Stimulated activated CD8-positive, alpha-beta memory T cell treated with anti-CD3 and anti-CD28 coated beads, Interleukin-7, amount 100 ng/mL, for 48 hours (primary cell): ENCODE results near the gene CIAO2B.
"Not testable (repeated sequence)": the region's sequence is repeated elsewhere in the genome, so short reads cannot be mapped to it uniquely, and the experiment has no call there.

ENCODE experiments used
- DNase-seq, 2 donors: peaks; one replicate each; pipeline ENCODE4 v3.0.0-alpha.2; 2020; ENCODE audit warnings: low read depth in 1 of 2; ENCODE audit errors: extremely low read depth in 1 of 2

Gene CIAO2B

DNA sequence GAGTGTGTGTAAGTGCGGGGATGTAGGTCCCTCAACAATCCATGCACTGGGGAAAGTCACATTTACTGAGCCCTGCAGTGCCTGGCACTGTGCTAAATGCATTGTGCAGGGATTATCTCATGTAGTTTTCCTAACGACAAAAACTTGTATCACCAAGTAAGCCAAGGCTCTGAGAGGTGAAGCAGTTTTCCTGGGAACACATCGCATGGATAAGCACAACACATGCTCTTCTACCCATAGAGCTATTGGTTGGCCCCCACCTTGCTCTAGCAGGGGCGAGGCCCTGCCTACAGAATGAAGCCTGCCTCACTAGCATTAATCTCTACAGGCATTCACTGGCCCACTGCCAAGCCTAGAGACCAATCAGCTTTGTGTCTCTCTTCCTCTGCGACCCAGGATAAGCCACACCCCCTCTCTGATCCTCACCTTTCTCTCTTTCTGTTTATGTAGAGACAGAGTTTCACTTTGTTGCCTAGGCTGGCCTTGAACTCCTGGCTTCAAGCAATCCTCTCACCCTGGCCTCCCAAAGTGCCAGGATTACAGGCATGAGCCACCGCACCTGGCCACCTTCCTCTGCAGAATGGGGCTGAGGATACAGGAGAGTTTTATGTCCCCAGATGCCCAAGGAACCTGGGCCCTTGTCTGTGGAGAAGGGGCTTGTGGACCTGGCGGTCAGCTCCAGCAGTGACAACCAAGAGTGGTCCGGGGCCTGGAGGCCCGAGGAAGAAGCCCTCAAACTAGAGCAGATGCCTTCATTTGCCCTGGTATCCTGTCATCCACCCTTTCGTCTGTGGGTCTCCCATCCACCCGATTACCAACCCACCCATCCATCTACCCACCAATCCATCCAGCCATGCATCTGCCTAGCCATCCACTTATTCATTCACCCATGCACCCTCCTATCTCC, 28.3 kb downstream of the CIAO2B start:
- no peak for DNase-seq

DNA sequence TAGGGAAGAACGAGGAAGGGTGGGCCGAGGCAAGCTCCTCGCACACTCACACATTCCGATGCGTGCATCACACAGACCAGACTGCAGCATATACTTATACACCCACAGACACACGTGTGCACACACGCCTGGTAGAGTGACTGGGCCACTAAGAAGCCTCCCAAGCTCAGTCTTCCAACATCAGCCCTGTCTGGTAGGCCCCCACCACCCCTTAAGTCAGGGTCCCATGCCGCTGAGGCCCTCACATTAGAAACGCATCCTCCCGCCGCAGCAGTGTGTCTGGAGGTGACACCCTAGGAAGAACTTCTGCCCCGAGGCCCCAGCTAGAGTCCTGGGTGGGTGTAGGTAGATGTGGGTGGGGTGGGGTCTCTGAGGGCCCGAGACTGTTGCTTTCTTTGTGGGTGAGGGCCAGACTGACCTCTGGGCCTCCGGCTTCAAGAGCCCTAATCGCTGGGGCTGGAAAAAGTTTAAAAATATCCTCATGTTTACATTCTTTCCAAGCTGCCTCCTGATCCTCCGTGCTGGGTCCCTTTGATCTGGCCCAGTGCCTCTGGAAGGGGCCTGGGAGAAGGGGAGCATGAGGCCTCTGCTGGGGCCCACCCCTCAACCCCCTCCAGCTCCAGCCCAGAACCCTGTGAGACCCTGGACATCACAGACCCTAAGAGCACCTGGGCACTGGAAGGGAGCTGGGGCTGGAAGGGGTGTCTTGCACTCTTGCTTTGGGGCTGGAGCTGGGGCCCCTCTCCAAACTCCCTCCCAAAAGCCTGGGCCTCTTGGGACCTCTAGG, 29.2 kb downstream of the CIAO2B start:
- DNase-seq, result no peak

DNA sequence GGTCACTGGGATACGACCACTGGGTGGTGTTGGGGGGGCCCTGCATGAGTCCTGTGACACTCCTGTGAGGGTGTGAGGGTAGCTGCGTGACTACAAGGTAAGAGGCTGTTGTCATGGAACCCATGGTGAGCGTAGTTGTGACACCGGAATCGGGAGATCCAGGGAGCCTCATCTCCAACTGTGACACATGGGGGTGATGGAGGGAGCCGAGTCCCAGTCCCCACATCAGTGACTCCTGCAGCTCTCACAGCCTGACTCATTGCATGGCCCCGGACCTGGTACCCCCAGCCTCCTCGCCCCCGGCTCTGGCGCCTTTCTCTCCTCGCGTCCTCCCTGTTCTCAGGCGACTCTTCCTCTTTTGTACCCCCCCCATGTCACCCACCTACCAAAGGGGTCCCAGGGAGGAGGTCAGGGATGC, 29.8 kb downstream of the CIAO2B start:
- no peak for DNase-seq

DNA sequence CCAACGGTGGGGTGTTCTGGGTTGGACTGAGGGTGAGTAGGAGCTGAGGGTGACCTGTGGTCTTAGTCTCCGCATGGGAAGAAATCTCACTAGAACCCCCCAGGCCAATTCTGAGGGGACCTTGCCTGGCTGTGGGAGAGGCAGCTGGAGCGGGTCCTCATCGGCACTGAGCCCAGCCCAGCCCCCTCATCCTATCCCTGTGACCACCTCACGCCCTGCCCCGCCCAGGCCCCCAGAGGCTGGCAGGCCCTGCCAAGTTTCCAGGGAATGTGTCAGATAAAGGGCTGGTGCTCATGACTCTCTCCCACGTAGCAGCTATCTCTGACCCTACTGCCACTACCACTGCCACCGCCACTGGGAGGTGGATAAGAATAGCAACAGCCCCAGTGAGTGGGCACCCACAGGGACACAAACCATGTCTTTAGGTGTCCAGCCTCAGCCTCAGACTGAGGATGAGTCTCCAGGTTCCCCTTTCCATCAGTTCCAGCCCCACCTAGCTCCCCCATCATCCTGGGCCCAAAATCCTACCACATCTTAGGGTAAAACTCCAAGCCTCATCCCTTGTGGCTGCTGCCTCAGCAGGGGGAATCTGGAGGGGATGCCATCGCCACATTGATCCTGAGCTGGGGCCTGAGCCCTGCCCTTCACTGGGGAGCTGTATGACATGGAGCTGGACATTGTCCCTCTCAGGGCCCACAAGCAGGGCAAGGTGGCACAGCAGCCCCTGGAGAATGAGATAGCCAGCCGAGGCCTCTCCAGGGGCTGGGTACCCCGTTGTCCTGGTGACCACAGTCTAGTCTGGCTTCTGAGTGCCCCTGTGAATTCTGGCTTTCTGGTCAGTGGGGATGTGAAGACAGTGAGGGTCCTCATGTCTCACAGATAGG, 30.4 kb downstream of the CIAO2B start:
- DNase-seq, result no peak

DNA sequence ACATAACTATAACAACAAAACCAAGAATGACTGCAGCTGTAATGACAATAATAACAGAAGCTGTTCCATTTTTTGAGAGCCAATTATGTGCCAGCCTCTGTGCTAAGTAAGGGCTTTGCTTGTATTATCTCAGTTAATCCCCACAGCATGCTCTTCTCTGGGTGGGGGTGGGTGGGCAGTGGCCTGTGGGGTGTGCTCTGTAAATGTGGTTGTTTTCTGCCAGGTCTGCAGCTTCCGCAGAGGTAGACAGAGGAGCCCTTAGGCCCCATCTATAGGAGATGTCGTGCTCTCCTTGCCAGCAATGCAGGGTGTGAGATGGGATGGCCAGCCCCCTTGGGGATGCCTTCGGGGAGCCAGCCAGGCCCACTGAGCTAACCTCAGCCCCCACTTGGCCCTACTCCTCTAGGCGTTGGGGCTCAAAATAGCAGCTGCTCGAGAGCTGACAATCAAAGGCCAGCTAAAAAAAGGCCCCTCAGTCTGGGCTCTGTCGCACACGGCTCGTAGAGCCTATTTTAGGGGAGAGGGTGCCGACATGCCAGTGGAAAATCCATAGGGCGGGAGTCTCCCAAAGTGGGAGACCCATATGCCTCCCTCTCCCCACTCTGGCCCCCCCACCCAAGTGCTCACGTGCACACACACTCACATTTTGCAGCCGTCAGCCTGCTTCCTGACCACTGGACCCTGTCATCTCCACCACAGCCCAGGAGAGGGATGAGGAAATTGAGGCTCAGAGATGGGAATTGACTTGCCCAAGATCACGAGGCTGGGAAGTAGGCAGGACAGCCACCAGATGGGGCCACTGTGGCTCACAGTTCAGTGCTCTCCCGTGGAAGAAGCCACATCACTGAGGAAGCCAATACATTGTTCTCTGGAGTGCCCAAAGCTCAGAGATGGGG, 31.3 kb downstream of the CIAO2B start:
- DNase-seq, result no peak

DNA sequence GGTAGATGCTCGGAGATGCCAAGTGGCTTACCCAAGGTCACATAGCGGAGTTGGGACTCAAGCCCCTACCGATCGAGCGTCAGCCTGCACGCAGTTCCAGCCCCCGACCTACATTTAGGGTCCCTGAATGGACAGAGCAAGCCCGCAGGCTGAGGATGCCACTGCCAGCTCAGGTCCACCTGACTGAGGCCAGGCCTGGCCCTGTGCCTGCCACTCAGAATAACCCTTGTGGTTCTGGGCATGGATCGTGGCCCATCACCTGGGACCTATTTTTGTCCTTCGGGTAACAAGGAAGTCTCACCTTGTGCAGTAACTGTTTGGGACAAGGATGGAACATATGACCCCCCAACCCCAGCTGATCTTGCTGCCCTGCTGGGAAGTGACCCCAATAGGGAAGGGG, 32.6 kb downstream of the CIAO2B start:
- no peak for DNase-seq

DNA sequence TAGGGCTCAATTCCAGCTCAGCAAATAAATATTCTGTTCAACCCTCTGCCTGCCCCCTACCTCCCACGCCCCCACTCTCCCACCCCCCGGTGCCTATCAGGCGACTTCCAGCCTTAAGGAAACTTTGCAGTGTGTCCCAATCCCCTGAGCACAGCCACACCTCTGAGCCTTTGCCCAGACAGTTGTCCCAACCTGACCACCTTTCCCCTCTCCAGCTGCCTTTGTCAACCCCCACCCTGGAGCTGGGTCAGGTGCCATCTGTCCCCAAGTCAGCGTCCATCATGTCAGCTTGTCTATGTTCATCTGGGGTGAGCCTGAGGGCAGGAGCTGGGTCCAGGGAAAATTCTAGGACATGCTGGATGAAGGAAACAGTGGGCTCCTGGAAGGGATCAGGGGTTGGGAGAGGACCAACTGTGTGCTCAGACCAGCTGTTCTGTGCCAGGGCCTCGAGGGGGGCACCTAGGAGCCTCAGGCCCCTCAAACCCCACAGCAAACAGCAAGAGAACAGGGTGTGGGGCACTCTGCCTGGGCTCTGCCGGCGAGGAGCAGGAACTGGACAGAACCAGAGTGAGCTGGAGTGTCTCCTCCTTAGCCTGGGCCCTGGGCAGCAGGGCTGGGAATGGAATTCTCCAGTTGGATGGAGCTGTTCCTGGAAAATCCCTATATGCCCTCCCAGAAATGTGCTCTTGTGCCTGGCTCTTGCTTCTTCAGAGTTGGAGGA, 33.3 kb downstream of the CIAO2B start:
- no peak for DNase-seq

DNA sequence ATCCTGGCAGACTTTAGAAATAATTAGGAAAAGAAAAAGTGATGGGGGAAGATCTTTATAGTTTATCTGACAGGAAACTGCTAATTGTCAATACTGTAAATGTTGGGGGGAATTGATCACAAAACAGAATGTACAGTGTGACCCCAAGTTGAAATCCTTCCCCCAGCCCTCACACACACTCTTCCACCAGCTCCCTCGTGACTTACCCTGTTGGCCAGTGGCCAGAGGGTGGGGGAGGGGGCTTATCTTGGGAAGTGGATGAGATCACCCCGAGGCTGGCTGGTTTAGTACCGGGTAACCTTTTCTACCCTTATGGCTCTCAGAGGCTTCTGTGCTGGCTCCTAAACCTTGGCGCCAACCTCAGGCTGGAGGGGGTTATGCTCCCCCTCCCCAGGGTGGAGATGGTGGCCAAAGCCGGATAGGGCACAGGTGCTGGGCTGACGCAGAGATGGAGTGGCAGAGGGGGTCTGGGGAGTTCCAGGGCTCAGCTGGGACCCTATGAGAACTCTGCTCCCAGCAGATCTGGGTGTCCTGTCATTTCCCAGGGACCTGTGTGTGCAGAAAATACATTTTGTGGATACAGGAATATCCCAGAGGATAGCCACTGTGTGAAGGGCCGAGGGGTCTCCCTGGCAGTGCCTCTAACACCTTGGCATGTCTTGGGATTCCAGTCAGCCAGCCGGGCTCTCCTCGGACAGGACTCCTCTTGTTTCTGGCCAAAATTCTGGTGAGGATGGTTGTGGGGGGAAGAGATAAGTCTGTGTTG, 34.1 kb downstream of the CIAO2B start:
- DNase-seq, result no peak

DNA sequence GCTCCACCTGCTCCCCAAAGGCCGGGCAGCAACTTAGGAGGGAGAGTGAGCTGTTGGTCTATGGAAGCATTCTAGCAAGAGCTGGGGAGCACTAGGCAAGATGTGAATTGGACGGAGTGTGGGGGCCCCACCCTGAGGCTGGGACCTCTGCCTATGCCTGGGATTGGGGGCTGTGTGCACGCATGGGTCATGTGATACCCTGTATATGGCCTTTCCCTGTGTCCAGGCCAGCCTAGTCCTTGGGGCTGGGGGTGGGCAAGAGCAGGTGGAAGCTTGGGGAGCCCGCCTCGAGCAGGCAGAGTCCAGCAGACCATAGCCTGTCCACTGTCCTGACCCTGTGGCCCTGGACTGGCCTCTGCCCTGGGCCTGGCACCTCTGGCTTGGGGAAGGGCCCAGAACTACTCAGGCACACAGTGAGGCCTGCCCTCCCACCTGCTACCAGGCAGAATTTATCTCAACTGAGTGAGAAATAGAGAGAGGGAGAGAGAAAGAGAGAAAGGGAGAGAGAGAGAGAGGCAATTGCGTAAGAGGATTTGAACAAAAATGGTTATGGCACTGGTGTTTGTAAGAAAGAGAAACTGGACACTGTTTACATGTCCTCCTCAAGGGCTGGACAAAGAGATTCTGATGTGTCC, 34.8 kb downstream of the CIAO2B start:
- DNase-seq, result no peak

DNA sequence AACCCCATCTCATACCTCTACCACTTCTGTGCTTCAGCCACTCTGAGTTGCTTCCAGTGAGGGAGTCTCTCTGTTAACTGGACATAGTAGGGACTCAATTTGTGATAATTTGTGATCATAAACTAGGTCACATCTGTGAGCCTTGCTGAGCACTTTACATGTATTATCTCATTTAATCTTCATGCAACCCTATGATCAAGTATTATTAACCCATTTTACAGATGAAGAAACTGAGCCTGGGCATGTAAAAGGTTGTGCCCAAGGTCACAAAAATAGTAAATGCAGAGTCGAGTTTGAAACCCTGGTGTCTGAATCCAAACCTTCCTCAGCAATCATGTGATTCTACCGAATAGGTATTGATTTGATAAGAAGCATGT, 35.3 kb downstream of the CIAO2B start:
- no peak for DNase-seq

DNA sequence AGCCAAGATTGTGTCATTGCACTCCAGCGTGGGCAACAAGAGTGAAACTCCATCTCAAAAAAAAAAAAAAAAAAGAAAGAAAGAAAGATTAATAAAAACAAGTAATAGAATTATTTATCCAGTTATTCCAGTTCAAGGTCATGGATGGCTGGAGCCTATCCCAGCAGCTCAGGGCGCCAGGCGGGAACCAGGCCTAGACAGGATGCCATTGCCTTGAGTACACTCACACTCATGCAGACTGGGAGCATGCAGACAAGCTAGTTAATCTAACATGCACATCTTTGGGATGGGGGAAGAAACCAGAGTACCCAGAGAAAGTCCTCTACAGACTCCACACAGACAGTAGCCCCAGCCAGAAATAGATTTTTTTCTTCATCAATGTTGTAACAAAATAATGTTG, 36.0 kb downstream of the CIAO2B start:
- no peak for DNase-seq

DNA sequence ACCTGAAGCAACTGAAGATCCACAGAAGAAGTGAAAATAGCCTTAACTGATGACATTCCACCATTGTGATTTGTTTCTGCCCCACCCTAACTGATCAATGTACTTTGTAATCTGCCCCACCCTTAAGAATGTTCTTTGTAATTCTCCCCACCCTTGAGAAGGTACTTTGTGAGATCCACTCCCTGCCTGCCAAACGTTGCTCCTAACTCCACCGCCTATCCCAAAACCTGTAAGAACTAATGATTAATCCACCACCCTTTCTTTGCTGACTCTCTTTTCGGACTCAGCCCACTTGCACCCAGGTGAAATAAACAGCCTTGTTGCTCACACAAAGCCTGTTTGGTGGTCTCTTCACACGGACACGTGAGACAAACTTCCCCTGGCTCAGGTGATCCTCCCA, 37.5 kb downstream of the CIAO2B start:
- DNase-seq, result not testable (repeated sequence)

DNA sequence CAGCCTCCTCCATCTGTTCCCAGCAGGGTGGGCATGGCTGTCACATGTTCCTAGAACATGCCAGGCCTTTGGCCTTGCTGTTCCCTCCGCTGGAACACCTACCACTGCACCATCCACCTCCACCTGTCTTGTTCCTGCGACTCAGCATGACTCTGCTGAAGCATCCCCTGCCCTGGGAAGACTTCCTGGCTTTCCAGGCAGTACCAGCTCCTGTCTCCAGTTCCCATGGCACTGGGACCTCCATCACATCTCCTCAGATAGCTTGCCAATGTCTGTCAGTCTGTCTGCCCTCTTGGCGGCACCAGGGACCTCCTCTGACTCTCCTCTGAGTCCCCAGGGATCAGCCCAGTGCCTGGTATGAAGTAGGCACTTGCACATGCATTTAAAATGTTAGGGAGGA, 38.2 kb downstream of the CIAO2B start:
- DNase-seq, result no peak

DNA sequence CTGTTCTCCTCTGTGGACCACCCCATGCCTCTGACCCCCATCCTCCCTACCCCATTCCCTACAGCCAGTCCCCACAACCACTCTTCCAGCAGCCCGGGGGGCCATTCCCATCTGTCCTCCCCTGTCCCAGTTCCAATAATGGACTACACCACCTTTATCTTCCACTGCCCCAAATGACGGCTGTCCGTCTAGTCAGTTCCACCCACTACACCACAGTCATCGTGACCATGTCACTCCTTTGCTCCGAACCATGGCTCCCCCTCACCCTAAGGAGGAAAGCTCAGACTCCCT, 38.6 kb downstream of the CIAO2B start:
- no peak for DNase-seq

DNA sequence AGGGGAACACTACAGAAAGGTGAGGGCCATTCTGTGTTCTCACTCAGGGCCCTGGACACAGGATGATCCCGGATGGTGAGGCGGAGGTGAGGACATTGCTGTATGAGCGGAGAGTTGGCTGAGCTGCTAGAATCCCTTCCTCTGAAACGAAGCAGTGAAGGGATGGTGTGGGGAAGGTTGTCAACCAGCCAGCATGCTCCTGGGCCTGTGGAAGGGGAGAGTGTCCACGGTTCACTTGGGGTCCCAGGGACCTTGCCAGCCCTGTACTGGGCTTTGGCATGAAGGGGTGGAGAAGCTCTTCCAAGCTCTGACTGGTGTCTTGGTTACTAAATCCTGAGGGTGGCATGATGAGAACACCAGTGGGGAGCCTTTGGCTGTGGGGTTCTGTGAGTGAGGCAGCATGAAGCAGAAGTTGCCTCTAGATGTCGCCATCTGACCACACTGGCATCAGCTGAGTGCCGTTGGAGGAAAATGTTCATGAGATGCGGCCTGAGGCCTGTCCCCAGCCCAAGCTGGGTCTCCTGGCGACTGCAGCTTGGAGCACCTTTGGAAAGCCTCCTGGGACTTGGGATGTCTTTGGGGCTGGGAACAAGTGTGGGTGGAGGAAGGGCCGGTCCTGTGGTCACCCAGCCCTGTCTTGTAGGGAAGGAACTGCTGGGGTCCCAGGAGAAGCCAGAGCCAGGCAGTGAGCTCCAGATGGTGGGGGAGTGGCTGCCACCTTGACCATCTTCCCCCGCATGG, 39.1 kb downstream of the CIAO2B start:
- no peak for DNase-seq

DNA sequence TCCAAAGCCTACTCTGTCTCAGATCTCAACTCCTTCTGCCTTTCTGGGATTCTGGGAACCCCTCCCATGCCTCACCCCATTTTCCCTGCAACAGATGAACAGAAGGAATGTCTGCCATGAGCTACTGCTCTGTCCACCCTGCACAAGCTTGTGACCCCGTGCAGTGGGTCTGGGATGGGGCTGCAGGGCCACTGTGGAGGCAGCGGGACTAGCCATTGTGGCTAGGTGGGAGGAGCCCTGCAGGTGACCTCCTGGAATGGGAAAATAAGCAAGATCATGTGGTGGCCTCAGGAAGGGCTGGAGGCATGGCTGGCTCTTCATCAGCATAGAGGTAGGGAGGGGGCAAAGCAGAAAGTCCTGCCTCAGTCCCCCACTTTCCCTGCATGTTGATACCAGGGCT, 40.1 kb downstream of the CIAO2B start:
- DNase-seq, result no peak

DNA sequence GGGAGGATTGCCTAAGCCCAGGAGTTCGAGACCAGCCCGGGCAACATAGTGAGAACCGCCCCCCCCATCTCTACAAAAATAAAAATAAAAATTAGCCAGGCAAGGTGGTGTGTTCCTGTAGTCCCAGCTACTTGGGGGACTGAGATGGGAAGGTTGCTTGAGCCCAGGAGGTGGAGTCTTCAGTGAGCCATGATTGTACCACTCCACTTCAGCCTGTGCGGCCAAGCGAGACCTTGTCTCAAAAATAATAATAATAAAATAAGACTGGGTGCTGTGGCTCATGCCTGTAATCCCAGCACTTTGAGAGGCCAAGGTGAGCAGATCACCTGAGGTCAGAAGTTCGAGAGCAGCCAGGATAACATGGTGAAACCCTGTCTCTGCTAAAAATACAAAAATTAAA, 42.4 kb downstream of the CIAO2B start:
- DNase-seq, result no peak

DNA sequence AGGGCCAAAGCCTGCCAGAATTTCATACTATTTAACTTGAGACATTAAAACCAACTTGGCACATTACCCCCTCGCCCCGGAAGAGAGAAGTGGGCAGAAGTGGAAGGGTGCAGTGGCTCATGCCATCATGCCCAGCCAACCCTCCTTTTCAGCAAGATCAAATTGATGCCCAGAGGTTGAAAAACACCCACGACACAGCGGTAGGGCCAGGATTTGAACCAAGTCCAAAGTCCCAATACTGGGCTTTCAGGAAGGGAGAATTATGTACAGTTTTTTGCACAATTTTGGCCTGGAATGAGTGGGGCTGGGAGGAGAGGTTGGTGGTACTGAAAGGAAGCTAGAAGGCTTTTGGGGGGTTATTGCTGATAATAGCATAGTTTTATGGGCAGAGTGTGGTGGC, 42.8 kb downstream of the CIAO2B start:
- DNase-seq, result no peak
